Activated CD4-positive, CD25-positive, alpha-beta regulatory T cell treated with anti-CD3 and anti-CD28 coated beads, Interleukin-2, amount 50 U/mL, for 72 hours (primary cell): Measurements from ENCODE around the gene CHN2.

Experiments
- DNase-seq: peaks from one replicate; pipeline ENCODE4 v3.0.0; 2021

CHN2 gene

DNA sequence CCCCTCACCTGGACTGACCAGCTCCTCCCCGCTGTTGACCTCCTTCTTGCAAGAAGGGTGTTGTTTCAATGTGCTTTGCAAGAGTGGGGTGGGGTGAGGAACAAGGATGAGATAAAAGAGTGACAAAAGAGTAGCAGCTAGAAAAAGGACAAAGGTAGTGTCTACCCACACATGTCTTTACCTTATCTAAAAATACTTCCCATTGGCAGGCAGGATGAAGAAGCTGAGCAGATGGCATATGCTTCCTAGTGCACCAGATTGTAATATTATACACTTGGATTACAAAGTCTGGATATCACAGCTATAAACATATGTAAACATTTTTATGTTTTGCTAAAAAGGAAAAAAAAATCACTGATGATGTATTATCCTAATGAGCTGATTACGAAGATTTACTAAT, 34.5 kb downstream of the CHN2 start:
- no peak for DNase-seq

DNA sequence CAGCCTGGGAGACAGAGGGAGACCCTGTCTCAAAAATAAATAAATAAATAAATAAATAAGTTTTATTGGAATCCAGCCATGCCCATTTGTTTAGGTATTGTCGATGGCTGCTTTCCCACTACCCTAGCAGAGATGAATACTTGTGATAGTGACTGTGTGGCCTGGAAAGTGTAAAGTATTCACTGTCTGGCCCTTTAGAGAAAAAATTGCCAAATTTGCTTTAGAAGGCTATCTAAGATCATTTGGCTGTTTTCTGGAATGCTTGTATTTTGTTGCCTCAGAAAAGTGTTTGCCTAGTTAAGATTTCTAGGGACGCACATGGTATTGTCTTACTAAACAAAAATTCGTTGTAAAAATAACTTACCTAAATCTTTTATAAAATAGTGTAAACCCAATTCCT, 35.4 kb downstream of the CHN2 start:
- DNase-seq = no peak

DNA sequence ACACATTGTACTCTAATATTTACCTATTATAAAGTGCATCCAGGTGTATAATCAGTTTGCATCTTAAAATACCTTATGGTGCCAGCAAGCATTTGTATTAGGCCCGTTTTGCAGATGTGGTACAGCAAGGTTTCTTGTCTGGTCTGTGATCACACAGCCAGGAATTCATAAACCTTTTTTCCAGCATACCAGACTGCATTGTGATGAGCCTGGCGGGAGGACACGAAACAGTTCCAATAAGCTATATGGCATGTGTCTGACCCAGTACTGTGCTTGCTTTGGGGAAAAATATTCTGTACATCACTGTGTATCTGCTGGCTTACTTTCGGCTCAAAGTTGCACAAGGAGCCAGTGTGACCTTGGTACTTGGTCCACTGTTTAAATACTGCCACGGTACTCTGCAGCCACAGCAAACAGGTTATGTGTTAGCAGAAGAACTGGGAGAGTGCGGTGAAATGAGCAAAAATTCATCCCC, 36.3 kb downstream of the CHN2 start:
- DNase-seq = no peak

DNA sequence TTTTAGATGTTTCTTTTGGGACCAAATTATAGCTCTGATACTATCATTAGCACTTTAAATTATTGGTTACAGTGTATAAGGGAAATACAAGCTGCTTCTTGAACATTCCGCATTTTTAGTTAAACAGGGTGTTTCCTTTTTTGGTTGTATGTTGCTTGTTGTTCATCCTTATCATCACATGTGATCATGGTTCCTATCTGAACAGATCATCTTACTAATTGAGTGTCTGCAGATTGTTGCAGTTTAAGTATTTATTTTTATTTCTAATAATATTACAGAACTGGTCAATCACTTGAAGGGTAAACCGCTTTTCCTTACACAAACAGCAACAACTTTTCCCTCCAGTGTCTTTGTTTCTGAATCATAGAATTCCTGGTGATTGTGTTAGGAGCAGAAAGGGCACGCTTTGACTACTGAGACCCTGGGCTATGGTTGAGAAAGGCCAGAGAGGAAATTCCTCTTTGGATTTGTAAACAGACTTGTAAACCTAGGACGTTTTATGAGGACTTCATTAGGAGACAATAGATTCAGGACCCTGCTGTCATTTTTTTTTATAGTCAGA, 37.2 kb downstream of the CHN2 start:
- DNase-seq = no peak

DNA sequence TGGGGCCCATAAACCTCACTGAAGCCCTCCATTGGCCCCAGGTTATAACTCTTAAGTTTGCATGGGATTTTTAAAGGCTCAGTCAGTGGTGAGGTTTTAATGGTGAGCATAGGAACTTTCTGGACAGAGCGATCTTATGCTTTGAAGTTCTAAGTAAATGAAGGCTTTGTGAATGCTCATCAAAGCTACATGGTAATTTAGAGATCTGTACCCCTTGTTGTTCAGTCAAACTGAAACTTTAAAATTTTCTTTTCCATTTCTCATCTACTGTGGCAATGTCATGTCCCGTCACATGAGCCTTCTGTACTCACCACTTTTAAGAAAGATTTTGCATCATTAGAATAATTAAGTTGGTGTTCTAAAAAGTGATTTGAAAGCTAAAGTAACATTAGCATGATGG, 39.9 kb downstream of the CHN2 start:
- no peak for DNase-seq

DNA sequence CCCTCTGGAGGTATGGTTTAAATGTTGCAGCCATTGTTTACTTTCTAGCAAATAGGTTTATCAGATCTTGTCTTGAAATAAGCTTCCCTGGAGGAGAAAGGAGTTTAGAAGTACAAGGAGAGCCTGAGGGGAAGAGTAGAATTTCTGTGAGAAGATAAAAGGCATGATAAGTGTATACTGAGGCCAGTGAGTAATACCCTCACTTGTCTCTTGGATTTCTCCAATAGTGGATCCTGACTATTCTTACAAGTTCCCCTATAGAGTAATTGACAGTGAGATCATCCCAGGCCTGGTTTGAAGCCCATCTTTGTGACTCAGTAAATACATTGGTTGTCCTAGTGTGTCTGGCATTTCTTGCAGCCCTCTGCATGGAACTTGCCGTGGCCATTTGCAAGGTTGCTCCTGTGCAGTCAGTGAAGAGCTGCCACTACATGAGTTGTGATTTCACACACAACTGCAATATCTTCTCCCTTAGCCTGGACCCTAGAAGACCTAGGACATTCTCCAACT, 41.6 kb downstream of the CHN2 start:
- no peak for DNase-seq

DNA sequence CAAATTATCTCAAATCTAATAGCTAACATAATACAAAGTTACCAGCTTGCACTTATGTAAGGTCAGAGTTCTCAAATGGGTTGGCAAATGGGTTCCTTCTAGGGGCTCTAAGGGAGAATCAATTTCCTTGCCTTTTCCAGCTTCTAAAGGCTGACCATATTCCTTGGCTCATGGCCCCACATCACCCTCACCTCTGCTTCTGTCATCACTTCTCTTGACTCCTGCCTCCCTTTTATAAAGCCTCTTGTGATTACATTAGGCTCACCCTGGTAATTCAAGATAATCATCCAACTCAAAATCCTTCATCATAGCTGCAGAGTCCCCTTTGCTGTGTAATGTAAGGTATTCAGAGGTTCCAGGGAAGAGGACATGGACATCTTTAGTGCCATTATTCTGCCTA, 42.1 kb downstream of the CHN2 start:
- no peak for DNase-seq

DNA sequence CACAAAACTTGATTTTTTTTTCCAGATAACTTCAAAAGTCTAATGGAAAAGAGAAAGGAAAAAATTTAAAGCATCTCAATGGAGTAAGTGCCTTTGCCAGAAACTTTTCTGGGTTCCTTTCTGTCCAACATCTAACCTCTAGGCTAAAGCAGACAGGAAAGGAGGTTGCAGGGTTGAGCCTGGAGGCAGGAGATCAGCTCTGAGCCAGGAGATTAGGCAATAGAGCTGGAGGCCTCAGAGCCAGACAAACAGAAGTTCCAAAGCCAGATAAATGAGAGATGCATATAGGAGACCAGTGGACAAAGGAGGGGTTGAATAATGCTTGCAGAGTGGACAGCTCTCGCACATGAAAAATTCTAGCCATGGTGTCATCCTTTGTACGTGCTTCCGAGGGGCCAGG, 42.9 kb downstream of the CHN2 start:
- no peak for DNase-seq

DNA sequence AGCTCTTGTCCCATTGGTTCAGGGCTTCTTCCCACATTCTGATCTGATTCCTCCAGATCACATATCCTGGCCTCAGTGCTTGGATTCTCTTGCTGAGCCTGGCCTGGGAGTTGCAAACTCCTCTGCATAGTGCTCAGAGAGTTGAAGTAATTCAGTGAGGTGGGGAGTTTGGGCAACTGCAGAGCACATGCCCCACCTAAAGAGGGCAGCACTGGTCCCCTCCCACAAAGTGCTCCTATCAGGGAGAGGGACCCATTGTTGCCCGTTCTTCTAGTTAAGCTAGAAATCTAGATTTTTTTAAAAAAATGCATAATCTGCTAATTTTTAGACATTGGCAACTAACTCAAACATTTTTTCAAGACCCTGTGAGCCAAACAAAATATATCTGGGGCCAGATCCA, 45.1 kb downstream of the CHN2 start:
- DNase-seq = no peak

DNA sequence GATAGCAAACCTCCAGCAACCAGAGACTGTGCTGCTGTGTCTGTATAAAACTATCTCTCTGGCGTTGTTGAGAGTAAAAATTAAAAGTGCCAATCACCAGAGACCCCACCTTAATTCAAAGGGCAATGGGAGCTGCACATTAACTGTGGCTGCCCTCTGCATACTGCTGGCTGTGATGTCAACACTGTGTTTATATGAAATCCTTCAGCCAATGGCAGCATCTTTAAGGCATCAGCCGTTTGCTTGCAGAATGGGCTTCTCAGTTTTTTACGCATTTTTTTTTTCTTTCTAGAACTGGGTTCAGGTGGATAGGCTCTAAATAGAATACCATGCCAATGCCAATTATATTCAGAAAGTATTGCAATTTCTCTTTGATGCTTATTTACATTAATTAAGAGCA, 47.7 kb downstream of the CHN2 start:
- DNase-seq = no peak

DNA sequence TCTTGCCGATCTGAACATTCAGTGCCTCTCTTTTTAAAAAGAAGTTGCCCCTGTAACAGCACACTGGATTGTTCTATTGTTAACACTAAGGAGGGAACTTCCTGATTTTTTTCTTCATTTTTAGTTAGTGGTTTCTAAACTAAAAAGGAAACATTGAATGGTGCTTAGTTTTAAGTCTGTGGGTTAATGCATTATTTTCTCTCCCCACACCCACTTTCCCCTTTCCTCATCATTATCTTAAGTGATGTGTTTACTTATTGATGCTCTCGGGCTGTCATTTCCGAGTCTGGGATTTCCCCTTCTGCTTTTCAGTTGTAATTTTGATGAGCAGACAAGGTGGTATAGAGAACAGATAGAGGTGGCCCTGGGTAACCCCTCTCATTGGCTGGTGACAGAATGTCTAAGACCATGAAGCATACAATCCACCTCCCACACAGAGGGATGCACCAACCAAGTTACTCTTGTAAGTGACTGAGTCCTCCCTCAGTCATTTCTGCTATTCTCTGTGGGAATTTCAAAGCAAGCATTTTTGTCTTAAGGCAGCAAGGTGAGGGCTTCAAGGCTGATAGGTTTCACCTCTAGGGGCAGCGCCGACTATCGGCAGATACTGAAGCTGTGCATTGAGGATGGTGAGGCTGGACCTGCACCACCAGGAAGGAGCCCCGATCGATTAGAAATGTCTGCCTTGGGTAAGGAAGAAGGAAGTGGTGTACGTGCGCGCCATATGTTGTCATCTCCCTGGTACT, 49.5 kb downstream of the CHN2 start:
- no peak for DNase-seq

DNA sequence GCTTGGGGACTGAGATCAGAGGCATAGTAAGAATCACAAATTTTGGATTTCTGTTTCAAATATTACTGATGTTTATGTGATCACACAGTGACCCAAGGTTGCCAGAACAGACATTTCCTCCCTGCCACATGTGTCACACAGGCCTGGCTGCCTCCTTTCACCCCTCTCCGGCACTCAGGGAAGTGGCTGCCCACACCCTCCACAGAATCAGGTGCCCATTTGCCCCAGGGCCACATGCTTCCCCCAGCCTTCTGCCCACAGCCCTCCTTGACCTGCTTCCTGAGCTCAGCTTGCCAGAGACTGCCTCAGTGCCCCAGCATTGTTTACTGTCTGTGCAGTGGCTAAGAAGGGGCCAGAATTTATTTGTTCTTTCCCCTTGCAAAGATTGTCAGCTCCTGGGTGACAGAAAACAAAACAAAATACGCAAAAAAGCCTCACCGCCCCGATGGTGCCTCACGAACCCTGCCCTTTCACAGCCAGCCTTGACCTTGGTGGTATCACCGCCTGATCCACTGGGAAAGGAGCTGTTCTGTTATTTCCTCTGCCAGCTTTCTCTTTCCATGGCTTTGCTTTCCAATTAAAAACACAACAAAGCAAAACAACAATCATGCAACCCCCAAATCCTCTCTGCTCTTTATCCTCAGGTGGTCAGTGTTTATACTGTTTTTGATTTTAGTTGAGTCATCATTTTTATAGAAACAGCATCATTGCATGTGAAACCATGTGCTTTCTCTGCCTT, 52.8 kb downstream of the CHN2 start:
- no peak for DNase-seq

DNA sequence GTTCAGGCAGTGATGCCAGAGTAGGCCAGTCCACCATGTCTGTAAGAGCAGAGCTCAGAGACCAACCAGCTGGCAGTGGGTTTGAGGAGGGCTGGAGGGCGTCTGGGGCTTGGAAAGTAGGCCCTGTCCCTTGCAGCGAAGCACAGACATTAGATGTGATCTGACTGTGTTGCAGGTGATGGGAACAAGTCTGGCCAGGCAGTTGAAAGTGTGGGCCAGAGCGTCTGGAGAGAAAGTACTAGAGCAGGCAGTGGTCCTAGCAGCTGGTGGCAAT, 53.3 kb downstream of the CHN2 start:
- DNase-seq = no peak

DNA sequence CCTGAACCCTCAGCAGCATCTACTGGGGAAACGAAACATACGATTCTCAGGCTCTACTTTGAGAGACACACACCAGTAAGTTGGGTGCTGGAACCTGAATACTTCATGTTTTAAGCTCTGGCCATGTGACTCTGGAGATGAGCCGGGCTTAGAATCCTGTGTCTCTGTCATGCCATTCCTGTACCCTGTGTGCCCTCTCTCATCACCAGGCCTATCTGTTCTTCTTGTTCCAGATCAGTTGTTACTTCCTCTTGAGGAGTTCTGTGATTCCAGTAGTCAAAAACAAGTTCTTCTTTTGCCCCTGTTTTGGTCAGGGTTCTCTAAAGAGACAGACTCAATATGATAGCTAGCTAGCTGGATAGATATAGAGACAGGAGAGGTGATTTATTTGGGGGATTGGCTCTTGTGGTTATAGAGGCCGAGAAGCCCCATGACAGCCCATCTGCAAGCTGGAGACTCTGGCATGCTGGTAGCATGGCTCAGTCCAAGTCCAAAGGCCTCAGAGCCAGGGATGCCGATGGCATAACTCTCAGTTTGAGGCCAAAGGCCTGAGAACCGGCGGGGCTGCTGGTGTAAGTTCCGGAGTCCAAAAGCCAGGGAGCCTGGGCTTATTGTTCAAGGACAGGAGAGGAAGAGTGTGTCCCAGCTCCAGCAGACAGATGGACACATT, 54.3 kb downstream of the CHN2 start:
- no peak for DNase-seq

DNA sequence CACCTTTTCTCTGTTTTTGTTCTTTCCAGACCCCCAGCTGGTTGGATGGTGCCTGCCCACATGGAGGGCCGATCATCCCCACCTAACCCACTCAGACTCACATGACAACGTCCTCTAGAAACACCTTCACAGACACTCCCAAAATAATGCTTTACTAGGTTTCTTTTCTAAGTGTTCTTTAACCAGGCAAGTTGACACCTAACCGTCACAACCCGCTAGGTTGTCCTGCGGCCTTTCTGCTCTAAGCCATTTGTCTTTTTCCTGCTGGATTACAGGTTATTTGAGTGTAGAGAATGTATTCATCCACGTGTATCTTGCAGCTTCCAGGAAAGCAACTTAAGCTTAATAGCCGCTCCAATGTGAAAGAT, 54.8 kb downstream of the CHN2 start:
- DNase-seq = no peak

DNA sequence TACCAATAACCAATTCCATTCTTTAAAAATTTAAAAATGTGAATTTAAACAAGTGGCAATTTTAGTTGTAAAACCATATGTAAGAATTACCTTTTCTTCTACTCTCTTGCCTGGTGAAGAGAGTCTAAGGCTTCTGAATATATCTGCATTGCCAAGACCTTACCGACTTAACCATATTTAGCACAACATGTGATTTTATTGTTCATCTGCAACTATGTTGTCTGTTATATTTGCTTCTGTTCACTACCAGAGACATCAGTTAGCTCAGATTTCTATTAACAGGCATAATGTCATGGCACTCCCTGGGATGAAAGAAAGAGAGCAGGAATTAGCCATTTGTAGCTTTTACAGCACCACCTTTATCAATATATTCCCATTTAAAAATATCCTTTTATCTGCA, 55.3 kb downstream of the CHN2 start:
- no peak for DNase-seq

DNA sequence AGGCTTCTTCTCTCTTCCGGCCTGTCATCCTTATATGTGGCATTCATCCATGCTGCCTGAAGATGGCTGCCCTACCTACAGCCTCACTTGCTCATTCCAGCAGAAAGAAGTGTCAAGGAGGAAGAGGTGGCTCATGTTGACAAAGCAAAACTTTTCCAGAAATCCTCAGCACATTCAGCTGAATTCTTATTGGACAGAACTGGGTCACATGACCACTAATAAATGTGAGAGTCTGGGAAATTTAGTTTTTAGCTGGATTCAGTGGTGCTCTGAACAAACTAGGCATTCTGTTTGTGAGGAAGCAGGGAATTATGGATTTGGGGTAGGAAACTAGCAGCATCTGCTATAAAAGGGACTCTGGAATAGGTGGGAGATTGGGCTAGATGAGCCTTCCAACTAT, 58.6 kb downstream of the CHN2 start:
- no peak for DNase-seq

DNA sequence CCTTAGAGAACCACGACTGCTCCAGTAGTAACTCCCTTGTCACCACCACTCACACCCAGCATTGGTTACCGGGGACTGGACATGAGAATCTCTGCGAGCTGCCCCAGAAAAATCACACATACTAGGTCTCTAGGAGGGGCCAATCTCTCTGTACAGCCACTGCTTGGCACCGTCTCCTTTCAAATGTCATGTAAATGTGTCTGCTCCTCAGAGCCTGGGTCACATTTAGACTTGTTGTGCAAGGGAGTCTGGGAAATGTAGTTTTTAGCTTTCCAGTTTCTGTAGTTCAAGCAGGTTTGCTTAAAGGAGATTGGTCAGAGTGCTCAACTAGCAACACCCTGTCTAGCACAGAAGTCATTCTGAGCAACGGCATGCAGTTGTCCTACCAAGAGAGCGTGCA, 60.0 kb downstream of the CHN2 start:
- DNase-seq = no peak

DNA sequence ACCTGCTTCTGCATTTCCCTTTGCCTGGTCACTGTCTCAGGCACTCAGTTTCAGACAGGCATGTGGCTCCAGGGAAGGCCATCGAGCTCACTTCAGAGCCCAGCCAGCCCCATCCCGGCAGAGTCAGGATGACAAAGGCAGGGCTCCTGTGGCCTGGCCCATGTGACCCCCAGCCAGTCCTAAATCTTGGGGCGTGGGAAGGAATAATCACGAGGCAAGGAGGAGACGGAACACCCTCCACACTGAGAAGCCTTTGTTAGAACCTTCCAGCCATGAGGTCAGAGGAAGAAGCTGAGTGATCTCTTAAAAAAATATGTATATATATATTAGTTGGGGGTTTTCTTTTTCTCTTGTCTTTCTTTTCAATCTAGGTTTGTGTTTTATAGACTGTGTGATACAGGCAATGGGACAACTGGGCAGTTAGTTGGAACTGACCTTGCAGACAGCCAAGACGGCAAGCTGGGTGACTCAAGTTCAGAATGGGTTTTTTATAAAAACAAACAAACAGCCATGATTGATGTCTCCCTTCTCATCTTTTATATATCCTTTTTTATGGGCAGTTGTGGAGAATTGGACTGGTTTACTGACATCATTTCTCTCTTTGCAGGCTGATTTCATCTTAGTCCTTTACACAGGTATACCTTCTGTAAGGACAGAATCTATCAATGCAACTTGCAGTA, 60.8 kb downstream of the CHN2 start:
- DNase-seq = no peak

DNA sequence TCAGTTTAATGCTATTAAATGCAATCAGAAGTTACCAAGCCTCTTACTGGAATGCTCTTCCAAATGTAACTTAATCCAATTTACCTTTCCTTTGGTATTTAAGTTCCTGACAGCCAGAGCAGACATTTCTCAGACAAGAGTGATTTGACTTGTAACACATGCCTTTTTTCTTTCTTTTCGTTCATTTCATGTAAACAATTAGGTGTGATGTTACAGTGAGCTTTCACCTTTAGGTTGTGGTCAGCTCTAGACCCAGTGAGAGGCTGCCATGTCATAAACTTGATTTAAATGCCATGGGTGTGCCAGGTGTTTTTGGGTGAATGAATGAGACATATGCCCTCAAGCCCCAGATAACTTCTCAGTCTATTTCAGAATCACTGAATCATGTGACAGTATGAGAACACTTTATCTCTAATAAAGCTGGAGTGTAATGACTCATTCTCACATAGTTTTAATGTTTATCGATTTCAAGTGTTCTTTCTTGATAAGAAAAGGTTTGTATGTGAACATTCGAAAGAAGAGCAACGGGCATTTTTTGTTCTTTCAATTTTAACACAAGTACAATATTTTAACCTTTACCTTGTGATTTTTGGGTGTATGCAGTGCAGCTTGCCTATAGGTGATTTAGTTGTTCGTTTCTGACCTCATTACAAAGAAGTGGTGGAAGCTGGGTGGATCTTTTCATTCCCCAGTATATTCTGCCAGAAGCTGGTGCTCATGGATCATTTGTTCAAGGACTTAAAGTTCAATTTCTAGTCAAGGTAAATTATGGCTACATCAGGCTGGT, 61.5 kb downstream of the CHN2 start:
- no peak for DNase-seq

DNA sequence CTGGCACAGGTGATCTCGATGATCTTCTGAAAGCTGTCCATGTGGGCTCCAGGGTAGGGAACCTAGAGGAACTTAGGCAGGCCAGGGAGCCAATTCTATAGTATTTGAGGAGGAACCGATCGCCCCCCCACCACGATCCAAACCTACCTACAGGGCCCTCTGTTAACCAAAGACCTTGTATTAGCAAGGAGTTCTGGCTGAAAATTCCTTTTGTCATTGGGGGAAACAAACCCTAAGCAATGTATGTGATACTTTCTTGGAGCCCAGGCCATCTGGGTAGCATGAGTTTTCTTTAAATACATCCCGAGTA, 62.1 kb downstream of the CHN2 start:
- DNase-seq = no peak

DNA sequence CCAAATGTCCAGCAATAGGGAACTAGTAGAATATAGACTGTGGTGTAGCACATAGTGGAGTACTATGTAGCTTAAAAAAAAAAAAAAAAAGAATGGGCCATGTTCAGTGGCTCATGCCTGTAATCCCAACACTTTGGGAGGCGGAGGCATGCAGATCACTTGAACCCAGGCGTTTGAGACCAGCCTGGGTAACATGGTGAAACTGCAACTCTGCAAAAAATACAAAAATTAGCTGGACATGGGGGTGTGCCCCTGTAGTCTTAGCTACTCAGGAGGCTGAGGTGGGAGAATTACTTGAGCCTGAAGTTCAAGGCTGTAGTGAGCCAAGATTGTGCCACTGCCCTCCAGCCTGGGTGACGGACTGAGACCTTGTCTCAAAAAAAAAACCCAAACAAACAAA, 64.4 kb downstream of the CHN2 start:
- no peak for DNase-seq
